Thyroid gland (tissue), 4 donors: ENCODE data around the gene CENPI.

ENCODE experiments used
- CTCF ChIP-seq, 6 experiments: fragments of 200-600 bp in 3 of 6; fragments of 450-650 bp in 3 of 6; sonication (generic) in 3 of 6; IDR thresholded peaks; one replicate each; pipeline ENCODE4 v1.5.1; 2016 to 2019; ENCODE audit warnings: antibody characterized with exemption in 6 of 6, mild to moderate bottlenecking in 2 of 6, inconsistent platforms in 1 of 6, moderate library complexity in 1 of 6
- POLR2A ChIP-seq, 2 donors: fragments of 450-650 bp; IDR thresholded peaks; one replicate each; pipeline ENCODE4 v1.6.1; 2017; ENCODE audit warnings: antibody characterized with exemption in 2 of 2, mild to moderate bottlenecking in 2 of 2, moderate library complexity in 1 of 2

GRCh38 chrX:101117701-101118100, 19.7 kb downstream of the CENPI start:
- TF ChIP-seq CTCF (IDR thresholded peaks at IDR 0.05) (no peak), POLR2A (IDR thresholded peaks at IDR 0.05) (no peak)
